CD4-positive, alpha-beta T cell (primary cell): ENCODE results near the gene NCDN. TPM values are rescaled to one million over a fixed set of nuclear protein-coding genes. Genes with fewer than 3 reads are reported as not detected.

Experiments used
- ATAC-seq: fragments of 200-7000 bp; cut with Tn5 transposase; one replicate; pipeline ENCODE4 v1.10.0; 2022; ENCODE audit warnings: mild to moderate bottlenecking; ENCODE audit not compliant: poor library complexity
- CTCF ChIA-PET: fragments of 350-600 bp; sonication (Branson Sonifier 250); formaldehyde crosslinking; loops from one replicate; lab custom pipeline; 2021; ENCODE audit warnings: antibody characterized with exemption, inconsistent platforms; lab: Charles Lee
- POLR2A ChIA-PET: fragments of 350-600 bp; sonication (Branson Sonifier 250); formaldehyde crosslinking; loops from one replicate; lab custom pipeline; 2021; ENCODE audit warnings: antibody characterized with exemption, inconsistent platforms; lab: Charles Lee
- DNase-seq, 14 experiments: peaks; one replicate each; pipeline ENCODE4 v3.0.0-alpha.2; 2013 to 2020; ENCODE audit warnings: mixed read lengths in 2 of 14
- H3K27ac ChIP-seq, 2 donors: one replicate each; pipeline versions ENCODE4 v1.5.1 to v1.7.0; 2013; ENCODE audit warnings: low read length in 2 of 2, low read depth in 1 of 2, mild to moderate bottlenecking in 1 of 2
- H3K27me3 ChIP-seq, 2 experiments: 1 replicate in 1 of 2; 2 replicates in 1 of 2; pipeline versions ENCODE4 v1.6.1 to v1.7.0; 2013; ENCODE audit warnings: low read length in 2 of 2, control low read depth in 1 of 2, mild to moderate bottlenecking in 1 of 2, moderate library complexity in 1 of 2; ENCODE audit not compliant: insufficient read depth in 2 of 2, control insufficient read depth in 1 of 2
- H3K36me3 ChIP-seq: one replicate; pipeline ENCODE4 v1.6.1; 2013; ENCODE audit warnings: low read length, control low read depth; ENCODE audit not compliant: insufficient read depth
- H3K4me1 ChIP-seq: one replicate; pipeline ENCODE4 v1.6.1; 2013; ENCODE audit warnings: low read length, control low read depth; ENCODE audit not compliant: insufficient read depth
- H3K4me3 ChIP-seq: one replicate; pipeline ENCODE4 v1.5.1; 2013; ENCODE audit warnings: mild to moderate bottlenecking, low read length, moderate library complexity
- H3K9me3 ChIP-seq, 2 experiments: 1 replicate in 1 of 2; 2 replicates in 1 of 2; pipeline versions ENCODE4 v1.6.1 to v1.7.0; 2013; ENCODE audit warnings: low read length in 2 of 2, mild to moderate bottlenecking in 2 of 2, control low read depth in 1 of 2, moderate library complexity in 1 of 2; ENCODE audit not compliant: control insufficient read depth in 1 of 2, insufficient read depth in 1 of 2
- H3K27ac Mint-ChIP-seq: one replicate; pipeline ENCODE4 v1.8.0; 2020; ENCODE audit warnings: mixed read lengths
- H3K27me3 Mint-ChIP-seq: one replicate; pipeline ENCODE4 v1.8.0; 2021; ENCODE audit warnings: mixed read lengths
- H3K36me3 Mint-ChIP-seq: one replicate; pipeline ENCODE4 v1.8.0; 2021; ENCODE audit warnings: low read depth, mixed read lengths
- H3K4me1 Mint-ChIP-seq: one replicate; pipeline ENCODE4 v1.8.0; 2021; ENCODE audit warnings: low read depth, mixed read lengths
- H3K4me3 Mint-ChIP-seq: one replicate; pipeline ENCODE4 v1.8.0; 2020; ENCODE audit warnings: mild to moderate bottlenecking, mixed read lengths
- H3K9me3 Mint-ChIP-seq: one replicate; pipeline ENCODE4 v1.8.0; 2020; ENCODE audit warnings: mixed read lengths
- intact Hi-C, 2 experiments: fragments of 100-400 bp; cut with DNase I in 1 of 2; cut with micrococcal nuclease in 1 of 2; formaldehyde crosslinking; loops; one replicate each; pipeline versions ENCODE4 v1.15.1 to v1.9.0; 2023 to 2025; cut with DNase I, micrococcal nuclease
- total RNA-seq, 174 experiments: library from RNA in 2 of 174; stranded (reverse) in 2 of 174; gene quantifications; one replicate each; pipeline ENCODE4 v1.2.3 and lab custom pipeline; 2021 to 2026
- TF ChIP-seq, protein P1 (sequence below): fragments of 200-600 bp; IDR thresholded peaks from one replicate; pipeline ENCODE4 v1.8.0; 2022; ENCODE audit warnings: antibody characterized with exemption, mild to moderate bottlenecking

NCDN gene
- total RNA-seq, 2 experiments from 2014 or later = 12.8 to 14.2 TPM

GRCh38 chr1:35554266-35555211 lies 3.1 kb upstream of the NCDN start:
- ChIA-PET POLR2A (no interaction called here), CTCF (no interaction called here)
- H3K27me3 ChIP-seq = no peaks in the 10 kb centered on the region
- no peak for DNase-seq
- peaks cover 80% of the 10 kb centered on the region for H3K36me3 Mint-ChIP-seq
- no peak overlapping the region for H3K27ac ChIP-seq
- ATAC-seq = no peak
- no peaks in the 10 kb centered on the region for H3K27me3 Mint-ChIP-seq
- peaks cover 44% of the 10 kb centered on the region for H3K4me1 ChIP-seq
- intact Hi-C loops = loop anchor here (5.0 to 10.0 kb wide), 4 partner anchors 352 to 690 kb away; partner anchors contain the start of genes SFPQ (in 1 of the 2) and ZMYM6 (in 1 of the 2)
- H3K4me1 Mint-ChIP-seq = peaks cover 76% of the 10 kb centered on the region
- H3K9me3 ChIP-seq = no peaks in the 10 kb centered on the region
- H3K27ac Mint-ChIP-seq = peak overlapping the region; percentile 97
- no peaks in the 10 kb centered on the region for H3K9me3 Mint-ChIP-seq
- TF ChIP-seq, protein P1, sequence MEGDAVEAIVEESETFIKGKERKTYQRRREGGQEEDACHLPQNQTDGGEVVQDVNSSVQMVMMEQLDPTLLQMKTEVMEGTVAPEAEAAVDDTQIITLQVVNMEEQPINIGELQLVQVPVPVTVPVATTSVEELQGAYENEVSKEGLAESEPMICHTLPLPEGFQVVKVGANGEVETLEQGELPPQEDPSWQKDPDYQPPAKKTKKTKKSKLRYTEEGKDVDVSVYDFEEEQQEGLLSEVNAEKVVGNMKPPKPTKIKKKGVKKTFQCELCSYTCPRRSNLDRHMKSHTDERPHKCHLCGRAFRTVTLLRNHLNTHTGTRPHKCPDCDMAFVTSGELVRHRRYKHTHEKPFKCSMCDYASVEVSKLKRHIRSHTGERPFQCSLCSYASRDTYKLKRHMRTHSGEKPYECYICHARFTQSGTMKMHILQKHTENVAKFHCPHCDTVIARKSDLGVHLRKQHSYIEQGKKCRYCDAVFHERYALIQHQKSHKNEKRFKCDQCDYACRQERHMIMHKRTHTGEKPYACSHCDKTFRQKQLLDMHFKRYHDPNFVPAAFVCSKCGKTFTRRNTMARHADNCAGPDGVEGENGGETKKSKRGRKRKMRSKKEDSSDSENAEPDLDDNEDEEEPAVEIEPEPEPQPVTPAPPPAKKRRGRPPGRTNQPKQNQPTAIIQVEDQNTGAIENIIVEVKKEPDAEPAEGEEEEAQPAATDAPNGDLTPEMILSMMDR = no peak
- H3K36me3 ChIP-seq = peaks cover 43% of the 10 kb centered on the region
- H3K4me3 Mint-ChIP-seq = peak overlapping the region; percentile 100
- no peak overlapping the region for H3K4me3 ChIP-seq

GRCh38 chr1:35555212-35555584 lies 2.4 kb upstream of the NCDN start:
- CTCF ChIA-PET = interaction anchor here (2.0 kb wide), 1 partner anchor 104 kb away, joined by 10 read pairs; no protein-coding TSS in a partner anchor
- no peak for DNase-seq
- POLR2A ChIA-PET = interaction anchor here (3.0 kb wide), 1 partner anchor 16 kb away, joined by 53 read pairs; no protein-coding TSS in a partner anchor
- no peak overlapping the region for H3K27ac ChIP-seq
- TF ChIP-seq, protein P1 = no peak
- H3K27ac Mint-ChIP-seq = peak overlapping the region; percentile 97
- no peaks in the 10 kb centered on the region for H3K27me3 Mint-ChIP-seq
- ATAC-seq = no peak
- H3K36me3 Mint-ChIP-seq = peaks cover 77% of the 10 kb centered on the region
- peaks cover 75% of the 10 kb centered on the region for H3K4me1 Mint-ChIP-seq
- no peaks in the 10 kb centered on the region for H3K9me3 ChIP-seq
- H3K27me3 ChIP-seq = no peaks in the 10 kb centered on the region
- intact Hi-C loops = loop anchor here (5.0 to 10.0 kb wide), 4 partner anchors 353 to 690 kb away; partner anchors contain the start of genes SFPQ (in 1 of the 2) and ZMYM6 (in 1 of the 2)
- peak overlapping the region; percentile 100 for H3K4me3 Mint-ChIP-seq
- peaks cover 47% of the 10 kb centered on the region for H3K4me1 ChIP-seq
- H3K4me3 ChIP-seq = no peak overlapping the region
- H3K36me3 ChIP-seq = peaks cover 37% of the 10 kb centered on the region
- H3K9me3 Mint-ChIP-seq = no peaks in the 10 kb centered on the region

GRCh38 chr1:35555601-35556477 lies 1.8 kb upstream of the NCDN start:
- Histone ChIP-seq H3K4me1 (peaks cover 47% of the 10 kb centered on the region), H3K27ac (no peak overlapping the region), H3K4me3 (peak overlapping the region; percentile 98), H3K9me3 (no peaks in the 10 kb centered on the region), H3K36me3 (peaks cover 30% of the 10 kb centered on the region), H3K27me3 (no peaks in the 10 kb centered on the region)
- intact Hi-C loops = loop anchor here (2.0 to 10.0 kb wide), 6 partner anchors 49 to 691 kb away; partner anchors contain the start of genes SFPQ (in 1 of the 2) and ZMYM6 (in 1 of the 2)
- Mint-ChIP-seq H3K27ac (peak overlapping the region; percentile 97), H3K36me3 (peaks cover 76% of the 10 kb centered on the region), H3K4me3 (peak overlapping the region; percentile 100), H3K4me1 (peaks cover 73% of the 10 kb centered on the region), H3K27me3 (no peaks in the 10 kb centered on the region), H3K9me3 (no peaks in the 10 kb centered on the region)
- DNase-seq = no peak
- ATAC-seq = no peak
- ChIA-PET CTCF (interaction anchor here (0.9 to 2.0 kb wide), 3 partner anchors 9 to 105 kb away, joined by 3 to 10 read pairs (median 4); no protein-coding TSS in a partner anchor), POLR2A (interaction anchor here (0.5 to 3.2 kb wide), 7 partner anchors 17 to 214 kb away, joined by 3 to 53 read pairs (median 6); no protein-coding TSS in a partner anchor)
- TF ChIP-seq, protein P1 = no peak
